Measurements from ENCODE around the gene GLRX3. TPM values are rescaled to one million over a fixed set of nuclear protein-coding genes. Genes with fewer than 3 reads are reported as not detected.

Gene GLRX3
- total RNA-seq, 1 donor from 2014 or later = 61.2 TPM

- no peak overlapping the region for H3K27ac Mint-ChIP-seq (ENCODE audit: unreplicated experiment)
- H3K4me1 Mint-ChIP-seq (ENCODE audit: unreplicated experiment) = peaks cover 21% of the 10 kb centered on the region
- H3K36me3 Mint-ChIP-seq (ENCODE audit: unreplicated experiment) = no peaks in the 10 kb centered on the region
- H3K4me3 Mint-ChIP-seq (ENCODE audit: unreplicated experiment) = peak overlapping the region; percentile 98
- H3K27me3 Mint-ChIP-seq (ENCODE audit: unreplicated experiment) = no peaks in the 10 kb centered on the region
- no peaks in the 10 kb centered on the region for H3K9me3 Mint-ChIP-seq (ENCODE audit: unreplicated experiment)
- TF ChIP-seq CTCF (IDR thresholded peaks at IDR 0.05) = no peak
- no peak for DNase-seq (ENCODE audit: extremely low spot score, unreplicated experiment)
Observed at GRCh38 chr10:130108934-130109604, 27.1 kb upstream of the GLRX3 start.

GRCh38 chr10:130109796-130110245 lies 26.4 kb upstream of the GLRX3 start:
- H3K9me3 Mint-ChIP-seq (ENCODE audit: unreplicated experiment) = no peaks in the 10 kb centered on the region
- no peaks in the 10 kb centered on the region for H3K27me3 Mint-ChIP-seq (ENCODE audit: unreplicated experiment)
- peak overlapping the region; percentile 98 for H3K27ac Mint-ChIP-seq (ENCODE audit: unreplicated experiment)
- peak; percentile 86 for TF ChIP-seq CTCF (IDR thresholded peaks at IDR 0.05)
- peak; percentile 91 for DNase-seq (ENCODE audit: extremely low spot score, unreplicated experiment)
- no peaks in the 10 kb centered on the region for H3K36me3 Mint-ChIP-seq (ENCODE audit: unreplicated experiment)
- peaks cover 21% of the 10 kb centered on the region for H3K4me1 Mint-ChIP-seq (ENCODE audit: unreplicated experiment)
- peak overlapping the region; percentile 98 for H3K4me3 Mint-ChIP-seq (ENCODE audit: unreplicated experiment)

GRCh38 chr10:130110246-130111112 lies 25.7 kb upstream of the GLRX3 start, which contains the start of gene C10orf143:
C10orf143 (minus strand) TSS chr10:130110830; CDS start chr10:130110772, 58 bp downstream.
- Mint-ChIP-seq H3K36me3 (ENCODE audit: unreplicated experiment) (no peaks in the 10 kb centered on the region), H3K4me3 (ENCODE audit: unreplicated experiment) (peak within 1 kb of the TSS; percentile 98), H3K9me3 (ENCODE audit: unreplicated experiment) (no peaks in the 10 kb centered on the region), H3K27ac (ENCODE audit: unreplicated experiment) (peak within 1 kb of the TSS; percentile 98), H3K4me1 (ENCODE audit: unreplicated experiment) (peaks cover 21% of the 10 kb centered on the region), H3K27me3 (ENCODE audit: unreplicated experiment) (no peaks in the 10 kb centered on the region)
- no peak for TF ChIP-seq CTCF (IDR thresholded peaks at IDR 0.05)
- peak; percentile 99 for DNase-seq (ENCODE audit: extremely low spot score, unreplicated experiment)

- Mint-ChIP-seq H3K9me3 (ENCODE audit: unreplicated experiment) (no peaks in the 10 kb centered on the region), H3K27me3 (ENCODE audit: unreplicated experiment) (no peaks in the 10 kb centered on the region), H3K4me3 (ENCODE audit: unreplicated experiment) (peak overlapping the region; percentile 98), H3K27ac (ENCODE audit: unreplicated experiment) (peak overlapping the region; percentile 98), H3K4me1 (ENCODE audit: unreplicated experiment) (peaks cover 21% of the 10 kb centered on the region), H3K36me3 (ENCODE audit: unreplicated experiment) (no peaks in the 10 kb centered on the region)
- no peak for TF ChIP-seq CTCF (IDR thresholded peaks at IDR 0.05)
- DNase-seq (ENCODE audit: extremely low spot score, unreplicated experiment) = peak; percentile 98
Observed at GRCh38 chr10:130111113-130111851, 24.9 kb upstream of the GLRX3 start.

All from osteocyte (in vitro differentiated cells).